Loucy (cell line): ENCODE measurements around the gene MAPKAP1.

Experiments used
- CTCF ChIP-seq: fragments of 200-600 bp; sonication (generic); conservative IDR thresholded peaks from 2 replicates; pipeline ENCODE4 v1.5.1; 2014; ENCODE audit warnings: mild to moderate bottlenecking, antibody characterized with exemption, low read length
- EZH2phosphoT487 ChIP-seq: fragments of 200-600 bp; IDR thresholded peaks from 2 replicates; pipeline ENCODE4 v1.6.1; 2018; ENCODE audit warnings: antibody characterized with exemption, mild to moderate bottlenecking, moderate library complexity, borderline replicate concordance

GRCh38 chr9:125655066-125655633 is 51.9 kb downstream of the MAPKAP1 start:
- no peak for TF ChIP-seq CTCF
- TF ChIP-seq EZH2phosphoT487 = no peak
